Prostate gland (tissue), 2 donors: ENCODE measurements around the gene FCER1G. TPM values are rescaled to one million over a fixed set of nuclear protein-coding genes. Genes with fewer than 3 reads are reported as not detected.

Experiments used
- DNase-seq: peaks from one replicate; pipeline ENCODE4 v3.0.0-alpha.2; 2019; ENCODE audit warnings: low spot score
- H3K27ac ChIP-seq, 2 donors: fragments of 200-600 bp; sonication (generic); 2 replicates each; pipeline ENCODE4 v1.5.1; 2017 to 2019
- H3K27me3 ChIP-seq: fragments of 200-600 bp; sonication (generic); replicated peaks from 2 replicates; pipeline ENCODE4 v1.5.1; 2019; ENCODE audit not compliant: insufficient read depth
- H3K36me3 ChIP-seq, 2 donors: fragments of 200-600 bp; sonication (generic); 1 replicate in 1 of 2; 2 replicates in 1 of 2; pipeline versions ENCODE4 v1.5.1 to v1.8.1; 2017 to 2019
- H3K4me1 ChIP-seq: fragments of 200-600 bp; sonication (generic); replicated peaks from 2 replicates; pipeline ENCODE4 v1.5.1; 2019
- H3K4me3 ChIP-seq, 2 donors: fragments of 200-600 bp; sonication (generic); 2 replicates each; pipeline ENCODE4 v1.5.1; 2017 to 2019
- H3K9me3 ChIP-seq: fragments of 200-600 bp; sonication (generic); 2 replicates; pipeline ENCODE4 v1.5.1; 2017
- CTCF ChIP-seq, 4 experiments: fragments of 200-600 bp in 2 of 4; fragments of 450-650 bp in 2 of 4; sonication (generic) in 2 of 4; IDR thresholded peaks; 1 replicate in 3 of 4; 2 replicates in 1 of 4; pipeline ENCODE4 v1.5.1; 2016 to 2019; ENCODE audit warnings: antibody characterized with exemption in 4 of 4, mild to moderate bottlenecking in 2 of 4, moderate library complexity in 2 of 4
- POLR2A ChIP-seq: fragments of 450-650 bp; IDR thresholded peaks from one replicate; pipeline ENCODE4 v1.6.1; 2016; ENCODE audit warnings: antibody characterized with exemption, mild to moderate bottlenecking
- POLR2AphosphoS5 ChIP-seq: sonication (generic); formaldehyde crosslinking; IDR thresholded peaks from one replicate; pipeline ENCODE4 v1.6.1; 2017; ENCODE audit warnings: antibody characterized with exemption
- WGBS: methylation state at CpG from one replicate; pipeline ENCODE4 v1.1.5; 2018; 5-methylcytosine and 5-hydroxymethylcytosine counted together
- intact Hi-C: fragments of 100-400 bp; cut with DNase I; formaldehyde crosslinking; loops from one replicate; pipeline ENCODE4 v1.14.2; 2022
- total RNA-seq, 2 donors: library from RNA; depleted of rRNA; stranded (reverse); fragments of >200 nt; gene quantifications; one replicate each; pipeline ENCODE4 v1.1.0, GENCODE V29; 2016

FCER1G gene
- total RNA-seq, 2 donors from 2014 or later, result 3.6 to 22.4 TPM

- peak; percentile 14 for TF ChIP-seq POLR2A
- TF ChIP-seq CTCF (IDR thresholded peaks at IDR 0.05), result peak in 3 of 4 experiments; percentile 31 to 49 (median 47)
- peak; percentile 87 for TF ChIP-seq POLR2AphosphoS5
- DNase-seq, result peak; percentile 85
- WGBS, result 11% methylated on average over 16 of the region's 16 CpGs
- Histone ChIP-seq H3K4me1 (peaks cover 4% of the 10 kb centered on the region), H3K36me3 (peaks cover 0 to 3% of the 10 kb centered on the region in 2 donors), H3K9me3 (no peaks in the 10 kb centered on the region), H3K4me3 (peak within 1 kb of the TSS; percentile 57 to 58), H3K27me3 (no peaks in the 10 kb centered on the region), H3K27ac (peak within 1 kb of the TSS; percentile 58 to 67)
- intact Hi-C loops, result loop anchor here (2.0 to 5.0 kb wide), 2 partner anchors 142 to 157 kb away; partner anchors contain the start of gene CFAP126
Measured at GRCh38 chr1:161225534-161226319, 10.6 kb downstream of the FCER1G start, which contains the start of gene TOMM40L. TOMM40L (plus strand) TSS chr1:161226060; CDS start chr1:161226490, 430 bp downstream.

GRCh38 chr1:161226320-161226711 is 11.2 kb downstream of the FCER1G start:
- 7% methylated on average over 15 of the region's 15 CpGs for WGBS
- Histone ChIP-seq H3K4me3 (peak overlapping the region; percentile 57 to 58), H3K27me3 (no peaks in the 10 kb centered on the region), H3K4me1 (peaks cover 4% of the 10 kb centered on the region), H3K27ac (peak overlapping the region; percentile 58 to 67), H3K36me3 (peaks cover 0 to 3% of the 10 kb centered on the region in 2 donors), H3K9me3 (no peaks in the 10 kb centered on the region)
- intact Hi-C loops, result loop anchor here (2.0 to 5.0 kb wide), 2 partner anchors 141 to 156 kb away; partner anchors contain the start of gene CFAP126
- DNase-seq, result no peak
- TF ChIP-seq POLR2A (no peak), POLR2AphosphoS5 (no peak), CTCF (IDR thresholded peaks at IDR 0.05) (no peak)

- Histone ChIP-seq H3K4me3 (peak overlapping the region in 1 of 2 donors; percentile 57), H3K36me3 (peaks cover 0 to 3% of the 10 kb centered on the region in 2 donors), H3K4me1 (peaks cover 4% of the 10 kb centered on the region), H3K27me3 (no peaks in the 10 kb centered on the region), H3K27ac (no peak overlapping the region), H3K9me3 (no peaks in the 10 kb centered on the region)
- TF ChIP-seq POLR2AphosphoS5 (no peak), POLR2A (no peak), CTCF (IDR thresholded peaks at IDR 0.05) (no peak)
- WGBS, result 59% methylated on average over 3 of the region's 3 CpGs
- no peak for DNase-seq
- intact Hi-C loops, result loop anchor here (2.0 to 5.0 kb wide), 2 partner anchors 141 to 156 kb away; partner anchors contain the start of gene CFAP126
Measured at GRCh38 chr1:161226759-161227158, 11.7 kb downstream of the FCER1G start.

- peak overlapping the region in 1 of 2 donors; percentile 11 for H3K4me3 ChIP-seq
- H3K27me3 ChIP-seq, result no peaks in the 10 kb centered on the region
- TF ChIP-seq POLR2A (no peak), CTCF (IDR thresholded peaks at IDR 0.05) (peak; percentile 86 to 97 (median 92)), POLR2AphosphoS5 (peak; percentile 70)
- peaks cover 4% of the 10 kb centered on the region for H3K4me1 ChIP-seq
- intact Hi-C loops, result loop anchor here (2.0 to 5.0 kb wide), 2 partner anchors 140 to 155 kb away; partner anchors contain the start of gene CFAP126
- no peaks in the 10 kb centered on the region for H3K9me3 ChIP-seq
- DNase-seq, result peak; percentile 84
- peaks cover 0 to 3% of the 10 kb centered on the region in 2 donors for H3K36me3 ChIP-seq
- peak overlapping the region; percentile 36 to 71 for H3K27ac ChIP-seq
- 42% methylated on average over 11 of the region's 11 CpGs for WGBS
Measured at GRCh38 chr1:161227196-161227871, 12.2 kb downstream of the FCER1G start.
